Prostate gland (tissue), 2 donors: ENCODE data around the gene FCF1. TPM values are rescaled to one million over a fixed set of nuclear protein-coding genes. Genes with fewer than 3 reads are reported as not detected.
A peak's percentile ranks its signal among the peaks of the same experiment; 100 is the strongest.

Experiments used
- DNase-seq: peaks from one replicate; pipeline ENCODE4 v3.0.0-alpha.2; 2019; ENCODE audit warnings: low spot score
- H3K27ac ChIP-seq, 2 donors: fragments of 200-600 bp; sonication (generic); 2 replicates each; pipeline ENCODE4 v1.5.1; 2017 to 2019
- H3K27me3 ChIP-seq: fragments of 200-600 bp; sonication (generic); replicated peaks from 2 replicates; pipeline ENCODE4 v1.5.1; 2019; ENCODE audit not compliant: insufficient read depth
- H3K36me3 ChIP-seq, 2 donors: fragments of 200-600 bp; sonication (generic); 1 replicate in 1 of 2; 2 replicates in 1 of 2; pipeline versions ENCODE4 v1.5.1 to v1.8.1; 2017 to 2019
- H3K4me1 ChIP-seq: fragments of 200-600 bp; sonication (generic); replicated peaks from 2 replicates; pipeline ENCODE4 v1.5.1; 2019
- H3K4me3 ChIP-seq, 2 donors: fragments of 200-600 bp; sonication (generic); 2 replicates each; pipeline ENCODE4 v1.5.1; 2017 to 2019
- H3K9me3 ChIP-seq: fragments of 200-600 bp; sonication (generic); 2 replicates; pipeline ENCODE4 v1.5.1; 2017
- CTCF ChIP-seq, 4 experiments: fragments of 200-600 bp in 2 of 4; fragments of 450-650 bp in 2 of 4; sonication (generic) in 2 of 4; IDR thresholded peaks; 1 replicate in 3 of 4; 2 replicates in 1 of 4; pipeline ENCODE4 v1.5.1; 2016 to 2019; ENCODE audit warnings: antibody characterized with exemption in 4 of 4, mild to moderate bottlenecking in 2 of 4, moderate library complexity in 2 of 4
- POLR2A ChIP-seq: fragments of 450-650 bp; IDR thresholded peaks from one replicate; pipeline ENCODE4 v1.6.1; 2016; ENCODE audit warnings: antibody characterized with exemption, mild to moderate bottlenecking
- POLR2AphosphoS5 ChIP-seq: sonication (generic); formaldehyde crosslinking; IDR thresholded peaks from one replicate; pipeline ENCODE4 v1.6.1; 2017; ENCODE audit warnings: antibody characterized with exemption
- WGBS: methylation state at CpG from one replicate; pipeline ENCODE4 v1.1.5; 2018; 5-methylcytosine and 5-hydroxymethylcytosine counted together
- intact Hi-C: fragments of 100-400 bp; cut with DNase I; formaldehyde crosslinking; loops from one replicate; pipeline ENCODE4 v1.14.2; 2022
- total RNA-seq, 2 donors: library from RNA; depleted of rRNA; stranded (reverse); fragments of >200 nt; gene quantifications; one replicate each; pipeline ENCODE4 v1.1.0, GENCODE V29; 2016

The FCF1 gene
- total RNA-seq, 2 donors from 2014 or later = 24.2 to 26.0 TPM

- 77% methylated on average over 1 of the region's 1 CpG for WGBS
Observed at GRCh38 chr14:74669256-74669655, 43.7 kb upstream of the FCF1 start.

GRCh38 chr14:74669846-74670245 lies 43.1 kb upstream of the FCF1 start:
- peaks cover 0 to 2% of the 10 kb centered on the region in 2 donors for H3K36me3 ChIP-seq
- H3K27ac ChIP-seq = no peak overlapping the region
- WGBS = 97% methylated on average over 10 of the region's 10 CpGs

More at GRCh38 chr14:74669256-74669655, 43.7 kb upstream of the FCF1 start:
- no peak for TF ChIP-seq POLR2AphosphoS5
- TF ChIP-seq POLR2A = no peak
- no peak for TF ChIP-seq CTCF (IDR thresholded peaks at IDR 0.05)
- H3K27ac ChIP-seq = no peak overlapping the region
- no peak overlapping the region for H3K4me3 ChIP-seq
- no peaks in the 10 kb centered on the region for H3K27me3 ChIP-seq
- DNase-seq = no peak
- intact Hi-C loops = no loop called here
- no peaks in the 10 kb centered on the region for H3K9me3 ChIP-seq
- H3K4me1 ChIP-seq = no peaks in the 10 kb centered on the region
- peaks cover 0 to 2% of the 10 kb centered on the region in 2 donors for H3K36me3 ChIP-seq

GRCh38 chr14:74670726-74671411 lies 42.1 kb upstream of the FCF1 start:
- H3K4me3 ChIP-seq = no peak overlapping the region
- TF ChIP-seq POLR2A = no peak
- TF ChIP-seq CTCF (IDR thresholded peaks at IDR 0.05) = no peak
- TF ChIP-seq POLR2AphosphoS5 = no peak
- H3K9me3 ChIP-seq = no peaks in the 10 kb centered on the region
- no peaks in the 10 kb centered on the region for H3K4me1 ChIP-seq
- no peak overlapping the region for H3K27ac ChIP-seq
- peaks cover 2 to 4% of the 10 kb centered on the region in 2 donors for H3K36me3 ChIP-seq
- intact Hi-C loops = no loop called here
- H3K27me3 ChIP-seq = no peaks in the 10 kb centered on the region
- no peak for DNase-seq
- WGBS = 92% methylated on average over 9 of the region's 9 CpGs

More at GRCh38 chr14:74669846-74670245, 43.1 kb upstream of the FCF1 start:
- no peak for DNase-seq
- intact Hi-C loops = no loop called here
- Histone ChIP-seq H3K4me3 (no peak overlapping the region), H3K4me1 (no peaks in the 10 kb centered on the region), H3K9me3 (no peaks in the 10 kb centered on the region), H3K27me3 (no peaks in the 10 kb centered on the region)
- no peak for TF ChIP-seq POLR2AphosphoS5
- TF ChIP-seq POLR2A = no peak
- TF ChIP-seq CTCF (IDR thresholded peaks at IDR 0.05) = no peak

GRCh38 chr14:74671789-74672188 lies 41.2 kb upstream of the FCF1 start:
- H3K27ac ChIP-seq = no peak overlapping the region
- peaks cover 2 to 5% of the 10 kb centered on the region in 2 donors for H3K36me3 ChIP-seq
- DNase-seq = peak; percentile 18
- intact Hi-C loops = no loop called here
- WGBS = 41% methylated on average over 4 of the region's 4 CpGs
- H3K9me3 ChIP-seq = no peaks in the 10 kb centered on the region
- no peak overlapping the region for H3K4me3 ChIP-seq
- no peaks in the 10 kb centered on the region for H3K4me1 ChIP-seq
- TF ChIP-seq POLR2AphosphoS5 (no peak), POLR2A (no peak), CTCF (IDR thresholded peaks at IDR 0.05) (no peak)
- H3K27me3 ChIP-seq = no peaks in the 10 kb centered on the region

GRCh38 chr14:74673768-74674167 lies 39.2 kb upstream of the FCF1 start:
- 71% methylated on average over 4 of the region's 4 CpGs for WGBS
- Histone ChIP-seq H3K4me1 (no peaks in the 10 kb centered on the region), H3K4me3 (no peak overlapping the region), H3K27ac (no peak overlapping the region), H3K36me3 (peaks cover 2 to 5% of the 10 kb centered on the region in 2 donors), H3K9me3 (no peaks in the 10 kb centered on the region), H3K27me3 (no peaks in the 10 kb centered on the region)
- DNase-seq = no peak
- intact Hi-C loops = no loop called here
- no peak for TF ChIP-seq CTCF (IDR thresholded peaks at IDR 0.05)
- no peak for TF ChIP-seq POLR2A
